SH-SY5Y (cell line): Measurements from ENCODE around the gene GPA33.

Experiments
- GATA2 ChIP-seq: IDR thresholded peaks from 2 replicates; pipeline ENCODE4 v1.6.1; 2011; ENCODE audit warnings: mild to moderate bottlenecking, low read depth, low read length
- GATA3 ChIP-seq: IDR thresholded peaks from 2 replicates; pipeline ENCODE4 v1.6.1; 2011; ENCODE audit warnings: low read depth, mild to moderate bottlenecking, low read length, moderate library complexity

Gene GPA33

GRCh38 chr1:167013108-167013929, 76.9 kb downstream of the GPA33 start:
- no peak for TF ChIP-seq GATA2
- TF ChIP-seq GATA3, result no peak

DNA sequence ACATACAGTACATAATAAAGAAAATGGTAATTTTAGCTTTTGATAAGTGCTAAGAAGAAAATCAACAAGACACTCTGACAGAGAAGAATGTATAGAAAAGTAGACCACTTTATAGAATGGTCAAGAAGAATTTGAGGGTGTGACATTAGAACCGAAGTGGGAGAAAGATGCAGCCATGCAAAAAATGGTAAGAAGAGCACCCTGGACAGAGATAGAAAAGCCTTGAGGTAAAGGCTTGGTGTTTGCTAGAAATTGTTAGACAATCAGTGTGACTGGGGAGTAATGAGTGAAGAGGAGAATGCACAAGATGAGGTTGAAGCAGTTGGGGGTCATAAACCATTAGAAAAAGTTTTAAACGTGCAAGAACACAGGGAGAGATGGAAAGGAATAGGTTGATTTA, 77.6 kb downstream of the GPA33 start:
- no peak for TF ChIP-seq GATA2
- no peak for TF ChIP-seq GATA3

GRCh38 chr1:167011560-167012191, 78.5 kb downstream of the GPA33 start:
- TF ChIP-seq GATA3, result no peak
- no peak for TF ChIP-seq GATA2

- no peak for TF ChIP-seq GATA2
- TF ChIP-seq GATA3, result no peak
Observed at GRCh38 chr1:167003711-167004110, 86.5 kb downstream of the GPA33 start.
